ENCODE data around the gene SUMO3.

SUMO3 gene

DNA sequence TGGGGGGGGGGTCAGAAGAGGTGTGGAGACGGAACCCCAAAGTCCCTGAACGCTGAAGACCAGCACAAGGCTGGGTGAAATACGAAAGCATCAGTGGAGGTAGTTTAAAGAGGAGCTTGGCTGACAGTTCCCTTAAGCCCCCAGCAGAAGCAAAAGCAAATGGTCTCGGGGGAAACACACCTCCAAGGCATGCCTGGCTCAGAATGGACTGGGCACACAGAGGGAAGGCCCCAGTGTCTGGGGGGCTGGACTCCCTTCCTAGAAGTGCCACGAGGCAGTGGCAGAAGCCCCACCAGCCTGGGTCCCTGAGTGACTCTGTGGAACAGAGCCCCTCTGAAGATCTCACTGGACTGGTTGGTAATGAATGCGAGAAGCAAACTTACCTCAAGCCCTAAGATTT is 60.1 kb downstream of the SUMO3 start:
- DNase-seq (ENCODE audit: low spot score in 2 of 2) = no peak
- H3K4me1 ChIP-seq = no peaks in the 10 kb centered on the region
- no peaks in the 10 kb centered on the region for H3K9me3 ChIP-seq
- H3K27me3 ChIP-seq (ENCODE audit: low read depth) = no peaks in the 10 kb centered on the region
- H3K36me3 ChIP-seq (replicated peaks) = no peaks in the 10 kb centered on the region
- in situ Hi-C loops (cut with MboI; ENCODE audit: low sequenced_read_pairs) = no loop called here
- no peak overlapping the region for H3K4me3 ChIP-seq

DNA sequence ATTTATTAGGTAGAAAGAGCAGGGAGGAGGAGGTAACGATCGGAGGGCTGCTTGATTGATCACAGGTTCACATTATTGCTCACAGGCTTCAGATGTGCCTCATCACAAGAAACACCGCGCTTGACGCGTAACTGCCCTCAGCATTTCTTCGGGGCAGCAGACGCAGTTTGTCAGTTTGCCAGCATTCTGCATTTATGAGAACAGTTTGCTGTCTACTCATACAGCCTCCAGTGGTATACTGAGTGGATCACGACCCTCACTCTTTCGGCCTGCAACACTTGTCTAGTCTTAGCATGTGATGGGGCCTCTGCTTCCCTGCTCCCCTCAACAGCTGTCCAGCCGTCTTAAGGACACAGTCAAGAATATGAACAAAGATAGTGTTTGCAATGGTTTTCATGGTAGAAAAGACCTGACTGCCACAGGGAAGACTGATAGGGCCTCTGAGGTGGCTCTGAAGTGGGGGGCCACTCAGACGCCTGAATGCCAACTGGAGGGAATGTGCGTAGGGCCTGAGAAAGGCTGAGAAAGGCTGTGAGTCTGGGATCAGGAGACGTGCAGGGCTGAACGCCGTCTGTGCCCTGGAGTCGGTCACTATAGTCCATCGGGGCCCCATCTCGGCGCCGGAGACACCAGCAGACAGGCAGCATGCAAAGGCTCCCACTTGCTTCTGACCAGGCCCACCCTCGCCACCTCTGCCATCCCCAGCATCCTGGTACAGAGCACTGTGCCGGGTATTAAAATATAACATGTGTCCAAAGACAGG is 61.3 kb downstream of the SUMO3 start:
- Histone ChIP-seq H3K4me1 (no peaks in the 10 kb centered on the region), H3K4me3 (no peak overlapping the region), H3K9me3 (no peaks in the 10 kb centered on the region), H3K27me3 (ENCODE audit: low read depth) (no peaks in the 10 kb centered on the region), H3K36me3 (replicated peaks) (no peaks in the 10 kb centered on the region)
- DNase-seq (ENCODE audit: low spot score in 2 of 2) = no peak
- in situ Hi-C loops (cut with MboI; ENCODE audit: low sequenced_read_pairs) = no loop called here
